H9 (cell line): ENCODE data around the gene RIPOR1. TPM values are rescaled to one million over a fixed set of nuclear protein-coding genes. Genes with fewer than 3 reads are reported as not detected.

ENCODE experiments used
- DNase-seq: peaks from one replicate; pipeline ENCODE4 v3.0.0-alpha.2; 2017
- H2AFZ ChIP-seq: one replicate; pipeline ENCODE4 v1.6.1; 2013; ENCODE audit warnings: mild to moderate bottlenecking, low read length, control low read depth, moderate library complexity
- H2AK5ac ChIP-seq: 2 replicates; pipeline ENCODE4 v1.6.1; 2013; ENCODE audit warnings: low read length, control low read depth, mixed read lengths; ENCODE audit not compliant: insufficient read length
- H2BK120ac ChIP-seq: one replicate; pipeline ENCODE4 v1.6.1; 2013; ENCODE audit warnings: low read depth, mild to moderate bottlenecking, low read length, control low read depth, inconsistent platforms; ENCODE audit not compliant: poor library complexity, severe bottlenecking
- H2BK12ac ChIP-seq: 2 replicates; pipeline ENCODE4 v1.6.1; 2013; ENCODE audit warnings: low read length, control low read depth, mixed read lengths, low read depth; ENCODE audit not compliant: insufficient read length
- H2BK15ac ChIP-seq: 2 replicates; pipeline ENCODE4 v1.6.1; 2013; ENCODE audit warnings: low read depth, low read length, control low read depth
- H2BK20ac ChIP-seq: one replicate; pipeline ENCODE4 v1.6.1; 2013; ENCODE audit warnings: low read depth, mild to moderate bottlenecking, low read length, control low read depth, inconsistent platforms; ENCODE audit not compliant: poor library complexity, severe bottlenecking
- H2BK5ac ChIP-seq: 2 replicates; pipeline ENCODE4 v1.6.1; 2013; ENCODE audit warnings: low read length, control low read depth, mixed read lengths; ENCODE audit not compliant: insufficient read length
- H3K14ac ChIP-seq: 2 replicates; pipeline ENCODE4 v1.6.1; 2013; ENCODE audit warnings: low read length, control low read depth; ENCODE audit not compliant: insufficient read depth
- H3K18ac ChIP-seq: 2 replicates; pipeline ENCODE4 v1.6.1; 2013; ENCODE audit warnings: low read depth, mild to moderate bottlenecking, mixed read lengths, low read length, control low read depth; ENCODE audit not compliant: insufficient read length
- H3K23ac ChIP-seq: 2 replicates; pipeline ENCODE4 v1.6.1; 2013; ENCODE audit warnings: low read length, control low read depth, mixed read lengths, low read depth; ENCODE audit not compliant: insufficient read length
- H3K23me2 ChIP-seq: 2 replicates; pipeline ENCODE4 v1.6.1; 2013; ENCODE audit warnings: low read depth, mild to moderate bottlenecking, mixed read lengths, low read length, control low read depth; ENCODE audit not compliant: insufficient read length, poor library complexity, severe bottlenecking
- H3K27ac ChIP-seq: 2 replicates; pipeline ENCODE4 v1.5.1; 2013; ENCODE audit warnings: low read length, control low read depth, mixed read lengths, low read depth; ENCODE audit not compliant: insufficient read length
- H3K27me3 ChIP-seq: 2 replicates; pipeline ENCODE4 v1.6.1; 2013; ENCODE audit warnings: low read length, control low read depth, inconsistent platforms; ENCODE audit not compliant: insufficient read depth
- H3K4ac ChIP-seq: 2 replicates; pipeline ENCODE4 v1.6.1; 2013; ENCODE audit warnings: low read depth, mild to moderate bottlenecking, control low read depth, inconsistent platforms, low read length, moderate library complexity
- H3K4me1 ChIP-seq: 2 replicates; pipeline ENCODE4 v1.6.1; 2013; ENCODE audit warnings: low read length, control low read depth, inconsistent platforms; ENCODE audit not compliant: insufficient read depth
- H3K4me2 ChIP-seq: 2 replicates; pipeline ENCODE4 v1.6.1; 2013; ENCODE audit warnings: low read length, control low read depth, mixed read lengths; ENCODE audit not compliant: insufficient read length, insufficient read depth
- H3K56ac ChIP-seq: 2 replicates; pipeline ENCODE4 v1.6.1; 2013; ENCODE audit warnings: low read depth, mild to moderate bottlenecking, mixed read lengths, low read length, control low read depth; ENCODE audit not compliant: insufficient read length
- H3K79me1 ChIP-seq: 2 replicates; pipeline ENCODE4 v1.6.1; 2013; ENCODE audit warnings: low read depth, mild to moderate bottlenecking, moderate library complexity, low read length, control low read depth, inconsistent platforms; ENCODE audit not compliant: insufficient read depth, poor library complexity, severe bottlenecking
- H3K79me2 ChIP-seq: 2 replicates; pipeline ENCODE4 v1.6.1; 2013; ENCODE audit warnings: low read length, control low read depth, inconsistent platforms; ENCODE audit not compliant: insufficient read depth
- H3K9ac ChIP-seq: 2 replicates; pipeline ENCODE4 v1.6.1; 2013; ENCODE audit warnings: low read length, control low read depth, mixed read lengths; ENCODE audit not compliant: insufficient read length; ENCODE audit errors: extremely low read depth
- H3K9me3 ChIP-seq: one replicate; pipeline ENCODE4 v1.6.1; 2013; ENCODE audit warnings: low read depth, low read length, inconsistent platforms; ENCODE audit not compliant: control insufficient read depth
- H3T11ph ChIP-seq: one replicate; pipeline ENCODE4 v1.6.1; 2013; ENCODE audit warnings: mild to moderate bottlenecking, low read length, control low read depth, inconsistent platforms
- H4K20me1 ChIP-seq: one replicate; pipeline ENCODE4 v1.6.1; 2013; ENCODE audit not compliant: control insufficient read depth, insufficient read length, insufficient read depth
- H4K5ac ChIP-seq: 2 replicates; pipeline ENCODE4 v1.6.1; 2013; ENCODE audit warnings: low read depth, mild to moderate bottlenecking, mixed read lengths, low read length, control low read depth; ENCODE audit not compliant: insufficient read length
- H4K8ac ChIP-seq: replicated peaks from 2 replicates; pipeline ENCODE4 v1.6.1; 2013; ENCODE audit warnings: low read length, control low read depth, mixed read lengths, low read depth; ENCODE audit not compliant: insufficient read length
- H4K91ac ChIP-seq: 2 replicates; pipeline ENCODE4 v1.6.1; 2013; ENCODE audit warnings: low read depth, mild to moderate bottlenecking, moderate library complexity, mixed read lengths, low read length, control low read depth; ENCODE audit not compliant: insufficient read length
- H3K27ac Mint-ChIP-seq, 3 experiments: 2 replicates in 2 of 3; 3 replicates in 1 of 3; pipeline ENCODE4 v1.8.0; 2020 to 2021; ENCODE audit warnings: mixed read lengths in 3 of 3, mild to moderate bottlenecking in 1 of 3, moderate library complexity in 1 of 3
- H3K27me3 Mint-ChIP-seq: 2 replicates; pipeline ENCODE4 v1.8.0; 2021; ENCODE audit warnings: low read depth, mild to moderate bottlenecking, moderate library complexity, mixed read lengths
- H3K36me3 Mint-ChIP-seq, 3 experiments: 2 replicates in 2 of 3; 3 replicates in 1 of 3; pipeline ENCODE4 v1.8.0; 2020 to 2021; ENCODE audit warnings: low read depth in 3 of 3, mixed read lengths in 3 of 3; ENCODE audit not compliant: insufficient read depth in 1 of 3
- H3K4me1 Mint-ChIP-seq, 2 experiments: 2 replicates each; pipeline ENCODE4 v1.8.0; 2020; ENCODE audit warnings: mixed read lengths in 2 of 2
- H3K4me3 Mint-ChIP-seq, 2 experiments: 2 replicates in 1 of 2; 3 replicates in 1 of 2; pipeline ENCODE4 v1.8.0; 2020 to 2021; ENCODE audit warnings: mild to moderate bottlenecking in 2 of 2, mixed read lengths in 2 of 2, moderate library complexity in 1 of 2
- H3K9me3 Mint-ChIP-seq, 2 experiments: 2 replicates in 1 of 2; 3 replicates in 1 of 2; pipeline ENCODE4 v1.8.0; 2020; ENCODE audit warnings: mild to moderate bottlenecking in 2 of 2, mixed read lengths in 2 of 2, moderate library complexity in 1 of 2
- WGBS: extraction: QIAGEN DNeasy Blood & Tissue Kit; methylation state at CpG from one replicate; pipeline ENCODE4 v1.1.7; 2013; ENCODE audit warnings: missing lambda C conversion rate, low lambda C conversion rate, mixed read lengths; ENCODE audit not compliant: insufficient read length; ENCODE audit errors: extremely low coverage; 5-methylcytosine and 5-hydroxymethylcytosine counted together
- total RNA-seq: library from RNA; stranded (reverse); gene quantifications from 2 replicates; pipeline ENCODE4 v1.2.1, GENCODE V29; 2021
- TF ChIP-seq, protein P1 (sequence below): fragments of 200-600 bp; sonication (generic); conservative IDR thresholded peaks from 3 replicates; pipeline ENCODE4 v1.8.0; 2021; ENCODE audit warnings: antibody characterized with exemption, mild to moderate bottlenecking

Gene RIPOR1
- total RNA-seq, 1 experiment from 2014 or later: 14.3 TPM

DNA sequence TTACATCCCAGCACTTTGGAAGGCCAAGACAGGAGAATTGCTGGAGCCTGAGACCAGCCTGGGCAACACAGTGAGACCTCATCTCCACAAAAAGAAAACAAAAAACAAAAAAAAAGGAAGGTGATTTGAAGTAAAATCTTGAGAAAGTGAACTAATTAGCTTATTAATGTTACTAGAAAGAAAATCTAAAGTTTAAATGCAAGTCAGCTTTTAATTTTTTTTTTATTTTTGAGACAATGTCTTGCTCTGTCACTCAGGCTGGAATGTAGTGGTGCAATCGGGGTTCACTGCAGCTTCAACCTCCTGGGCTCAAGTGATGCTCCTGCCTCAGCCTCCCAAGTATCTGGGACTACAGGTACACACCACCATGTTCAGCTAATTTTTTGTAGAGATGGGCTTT is 30.2 kb downstream of the RIPOR1 start:
- no peaks in the 10 kb centered on the region for H3K79me1 ChIP-seq
- TF ChIP-seq, protein P1, sequence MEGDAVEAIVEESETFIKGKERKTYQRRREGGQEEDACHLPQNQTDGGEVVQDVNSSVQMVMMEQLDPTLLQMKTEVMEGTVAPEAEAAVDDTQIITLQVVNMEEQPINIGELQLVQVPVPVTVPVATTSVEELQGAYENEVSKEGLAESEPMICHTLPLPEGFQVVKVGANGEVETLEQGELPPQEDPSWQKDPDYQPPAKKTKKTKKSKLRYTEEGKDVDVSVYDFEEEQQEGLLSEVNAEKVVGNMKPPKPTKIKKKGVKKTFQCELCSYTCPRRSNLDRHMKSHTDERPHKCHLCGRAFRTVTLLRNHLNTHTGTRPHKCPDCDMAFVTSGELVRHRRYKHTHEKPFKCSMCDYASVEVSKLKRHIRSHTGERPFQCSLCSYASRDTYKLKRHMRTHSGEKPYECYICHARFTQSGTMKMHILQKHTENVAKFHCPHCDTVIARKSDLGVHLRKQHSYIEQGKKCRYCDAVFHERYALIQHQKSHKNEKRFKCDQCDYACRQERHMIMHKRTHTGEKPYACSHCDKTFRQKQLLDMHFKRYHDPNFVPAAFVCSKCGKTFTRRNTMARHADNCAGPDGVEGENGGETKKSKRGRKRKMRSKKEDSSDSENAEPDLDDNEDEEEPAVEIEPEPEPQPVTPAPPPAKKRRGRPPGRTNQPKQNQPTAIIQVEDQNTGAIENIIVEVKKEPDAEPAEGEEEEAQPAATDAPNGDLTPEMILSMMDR: no peak
- no peak overlapping the region for H4K8ac ChIP-seq
- no peaks in the 10 kb centered on the region for H3K27me3 ChIP-seq
- H3K9ac ChIP-seq: no peak overlapping the region
- H3K4me1 ChIP-seq: 0 out of 2 replicates have a peak, but pooled peaks cover 3% of the 10 kb centered on the region
- Mint-ChIP-seq H3K9me3 (no peaks in the 10 kb centered on the region), H3K27me3 (no peaks in the 10 kb centered on the region), H3K4me3 (no peak overlapping the region), H3K4me1 (peaks cover 8 to 10% of the 10 kb centered on the region in 2 experiments), H3K36me3 (peaks cover 0 to 12% (median 7%) of the 10 kb centered on the region in 3 experiments; a peak in 4 of 7 replicates), H3K27ac (no peak overlapping the region; a peak in 1 of 7 replicates)
- no peak overlapping the region for H3K56ac ChIP-seq
- H3K4me2 ChIP-seq: no peak overlapping the region
- no peak for DNase-seq
- H3K9me3 ChIP-seq: no peaks in the 10 kb centered on the region
- no peak overlapping the region for H3K23ac ChIP-seq
- H4K91ac ChIP-seq: no peak overlapping the region
- no peak overlapping the region for H2BK12ac ChIP-seq
- no peak overlapping the region for H2BK120ac ChIP-seq
- H3K14ac ChIP-seq: no peak overlapping the region
- H2BK15ac ChIP-seq: no peak overlapping the region
- no CpG with 5 or more reads among the region's 1 CpG for WGBS
- H3K4ac ChIP-seq: no peak overlapping the region
- no peak overlapping the region for H2AFZ ChIP-seq
- no peaks in the 10 kb centered on the region for H4K20me1 ChIP-seq
- no peak overlapping the region for H3K27ac ChIP-seq
- no peak overlapping the region for H3T11ph ChIP-seq
- peaks cover 3% of the 10 kb centered on the region; the same call in 1 of the 2 replicates for H3K79me2 ChIP-seq
- no peak overlapping the region for H2BK5ac ChIP-seq
- no peak overlapping the region for H3K18ac ChIP-seq
- H2BK20ac ChIP-seq: no peak overlapping the region
- H3K23me2 ChIP-seq: peaks cover 12% of the 10 kb centered on the region
- H2AK5ac ChIP-seq: no peak overlapping the region
- H4K5ac ChIP-seq: no peak overlapping the region
